Measurements from ENCODE around the gene NDRG4.

Gene NDRG4

GRCh38 chr16:58548378-58548777 lies 48.4 kb downstream of the NDRG4 start:
- DNase-seq = no peak

- DNase-seq = no peak
Observed at GRCh38 chr16:58551496-58551895, 51.6 kb downstream of the NDRG4 start.

GRCh38 chr16:58556678-58557077 lies 56.7 kb downstream of the NDRG4 start:
- no peak for DNase-seq

Data from fibroblast of skin of right quadriceps (primary cell).